SK-N-SH (cell line): ENCODE data around the gene SARDH.

ENCODE experiments used
- CTCF ChIP-seq: fragments of 200-600 bp; sonication (generic); IDR thresholded peaks from 2 replicates; pipeline ENCODE4 v1.6.1; 2017; ENCODE audit warnings: antibody characterized with exemption, mild to moderate bottlenecking, moderate library complexity
- FOSL2 ChIP-seq: IDR thresholded peaks from 2 replicates; pipeline ENCODE4 v1.4.0; 2012; ENCODE audit warnings: low read depth, mild to moderate bottlenecking, moderate library complexity, borderline replicate concordance
- FOXM1 ChIP-seq: IDR thresholded peaks from 2 replicates; pipeline ENCODE4 v1.4.0; 2012; ENCODE audit warnings: low read depth, mild to moderate bottlenecking
- MEF2A ChIP-seq: IDR thresholded peaks from 2 replicates; pipeline ENCODE4 v1.4.0; 2012; ENCODE audit warnings: low read depth, borderline replicate concordance
- MXI1 ChIP-seq: IDR thresholded peaks from 2 replicates; pipeline ENCODE4 v1.6.1; 2012; ENCODE audit warnings: mild to moderate bottlenecking, low read depth, low read length, improper control_type of control experiment
- RCOR1 ChIP-seq: fragments of 150-350 bp; IDR thresholded peaks from 2 replicates; pipeline ENCODE4 v1.6.1; 2017; ENCODE audit warnings: antibody characterized with exemption, low read length
- REST ChIP-seq: IDR thresholded peaks from 2 replicates; pipeline ENCODE4 v1.6.1; 2012; ENCODE audit warnings: mild to moderate bottlenecking, low read depth, low read length, moderate library complexity
- RXRA ChIP-seq: IDR thresholded peaks from 2 replicates; pipeline ENCODE4 v1.4.0; 2012; ENCODE audit warnings: low read depth, mild to moderate bottlenecking, borderline replicate concordance
- TAF1 ChIP-seq: IDR thresholded peaks from 2 replicates; pipeline ENCODE4 v1.6.1; 2012; ENCODE audit warnings: low read depth, mild to moderate bottlenecking, low read length, moderate library complexity, borderline replicate concordance
- TF ChIP-seq, protein P1 (sequence below): IDR thresholded peaks from 2 replicates; pipeline ENCODE4 v1.4.0; 2012; ENCODE audit warnings: low read depth, borderline replicate concordance

GRCh38 chr9:133784731-133785561 lies 46.8 kb upstream of the SARDH start:
- TF ChIP-seq CTCF (no peak), FOXM1 (no peak), MEF2A (no peak), REST (no peak), RXRA (no peak), RCOR1 (no peak), TAF1 (no peak), FOSL2 (no peak), MXI1 (no peak)
- TF ChIP-seq, protein P1, sequence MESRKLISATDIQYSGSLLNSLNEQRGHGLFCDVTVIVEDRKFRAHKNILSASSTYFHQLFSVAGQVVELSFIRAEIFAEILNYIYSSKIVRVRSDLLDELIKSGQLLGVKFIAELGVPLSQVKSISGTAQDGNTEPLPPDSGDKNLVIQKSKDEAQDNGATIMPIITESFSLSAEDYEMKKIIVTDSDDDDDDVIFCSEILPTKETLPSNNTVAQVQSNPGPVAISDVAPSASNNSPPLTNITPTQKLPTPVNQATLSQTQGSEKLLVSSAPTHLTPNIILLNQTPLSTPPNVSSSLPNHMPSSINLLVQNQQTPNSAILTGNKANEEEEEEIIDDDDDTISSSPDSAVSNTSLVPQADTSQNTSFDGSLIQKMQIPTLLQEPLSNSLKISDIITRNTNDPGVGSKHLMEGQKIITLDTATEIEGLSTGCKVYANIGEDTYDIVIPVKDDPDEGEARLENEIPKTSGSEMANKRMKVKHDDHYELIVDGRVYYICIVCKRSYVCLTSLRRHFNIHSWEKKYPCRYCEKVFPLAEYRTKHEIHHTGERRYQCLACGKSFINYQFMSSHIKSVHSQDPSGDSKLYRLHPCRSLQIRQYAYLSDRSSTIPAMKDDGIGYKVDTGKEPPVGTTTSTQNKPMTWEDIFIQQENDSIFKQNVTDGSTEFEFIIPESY: no peak
